HG03159 (cell line): ENCODE results near the gene TMEM221.
A peak's percentile ranks its signal among the peaks of the same experiment; 100 is the strongest.

Experiments
- ATAC-seq: cut with Tn5 transposase; IDR thresholded peaks from one replicate; pipeline ENCODE4 v1.9.1; 2021; ENCODE audit warnings: mild to moderate bottlenecking, moderate library complexity; ENCODE audit not compliant: unreplicated experiment

Gene TMEM221

GRCh38 chr19:17445526-17446165, 2.8 kb downstream of the TMEM221 start:
- ATAC-seq = no peak

- no peak for ATAC-seq
These were observed 7.0 kb downstream of the TMEM221 start for GRCh38 chr19:17441241-17442021.

- no peak for ATAC-seq
These were observed 11.6 kb downstream of the TMEM221 start for GRCh38 chr19:17436874-17437267.

GRCh38 chr19:17436094-17436873, 12.2 kb downstream of the TMEM221 start:
- no peak for ATAC-seq

GRCh38 chr19:17435218-17435617, 13.2 kb downstream of the TMEM221 start:
- no peak for ATAC-seq

- ATAC-seq = no peak
These were observed 17.1 kb downstream of the TMEM221 start for GRCh38 chr19:17431417-17431816.

GRCh38 chr19:17429641-17430113, 18.8 kb downstream of the TMEM221 start:
- no peak for ATAC-seq

GRCh38 chr19:17424743-17425365, 23.6 kb downstream of the TMEM221 start:
- no peak for ATAC-seq

GRCh38 chr19:17423429-17424208, 24.8 kb downstream of the TMEM221 start:
- no peak for ATAC-seq

GRCh38 chr19:17421942-17422341, 26.5 kb downstream of the TMEM221 start:
- no peak for ATAC-seq

GRCh38 chr19:17420475-17420924, 28.0 kb downstream of the TMEM221 start:
- ATAC-seq = peak; percentile 11

GRCh38 chr19:17419621-17420474, 28.6 kb downstream of the TMEM221 start, which contains the start of gene MVB12A:
MVB12A (plus strand) TSS chr19:17420047; CDS start chr19:17420136, 89 bp downstream.
- peak; percentile 85 for ATAC-seq

GRCh38 chr19:17419154-17419620, 29.3 kb downstream of the TMEM221 start:
- ATAC-seq = no peak

GRCh38 chr19:17418710-17419109, 29.8 kb downstream of the TMEM221 start:
- ATAC-seq = no peak

GRCh38 chr19:17415121-17415520, 33.3 kb downstream of the TMEM221 start:
- no peak for ATAC-seq

GRCh38 chr19:17414097-17414496, 34.4 kb downstream of the TMEM221 start:
- no peak for ATAC-seq

GRCh38 chr19:17411801-17412200, 36.7 kb downstream of the TMEM221 start:
- no peak for ATAC-seq

GRCh38 chr19:17409990-17410389, 38.5 kb downstream of the TMEM221 start:
- ATAC-seq = no peak

GRCh38 chr19:17406887-17407196, 41.6 kb downstream of the TMEM221 start:
- ATAC-seq = no peak
